ENCODE results near the gene TTC32. TPM values are rescaled to one million over a fixed set of nuclear protein-coding genes. Genes with fewer than 3 reads are reported as not detected.

Gene TTC32
- total RNA-seq, 1 donor from 2014 or later, result 27.9 TPM

GRCh38 chr2:19876751-19877150 lies 25.0 kb downstream of the TTC32 start:
- Mint-ChIP-seq H3K27ac (no peak overlapping the region), H3K4me1 (no peaks in the 10 kb centered on the region), H3K9me3 (no peaks in the 10 kb centered on the region), H3K27me3 (ENCODE audit: insufficient read depth, low read depth) (peaks cover 5% of the 10 kb centered on the region), H3K4me3 (no peak overlapping the region), H3K36me3 (no peaks in the 10 kb centered on the region)
- Histone ChIP-seq H3F3A (ENCODE audit: low read depth) (no peaks in the 10 kb centered on the region), H3K4me1 (no peaks in the 10 kb centered on the region), H3K9me3 (ENCODE audit: low read depth) (no peaks in the 10 kb centered on the region), H3K36me3 (no peaks in the 10 kb centered on the region), H4K20me1 (ENCODE audit: low read depth) (no peaks in the 10 kb centered on the region), H3K9ac (no peak overlapping the region), H2AFZ (replicated peaks) (no peak overlapping the region), H3K4me3 (no peak overlapping the region), H3K79me2 (ENCODE audit: low read depth) (no peaks in the 10 kb centered on the region), H3K27ac (no peak overlapping the region), H3K4me2 (no peak overlapping the region), H3K27me3 (no peaks in the 10 kb centered on the region)
- no peak for DNase-seq (ENCODE audit: low spot score)
- TF ChIP-seq CTCF (IDR thresholded peaks at IDR 0.05), result no peak
- no peak for TF ChIP-seq EZH2phosphoT487 (IDR thresholded peaks at IDR 0.05)
- TF ChIP-seq EZH2 (IDR thresholded peaks at IDR 0.05), result no peak

GRCh38 chr2:19875280-19875679 lies 26.5 kb downstream of the TTC32 start:
- no peak overlapping the region for H3K4me3 Mint-ChIP-seq
- Histone ChIP-seq H3K27me3 (no peaks in the 10 kb centered on the region), H2AFZ (replicated peaks) (no peak overlapping the region), H3K4me3 (no peak overlapping the region), H3K27ac (no peak overlapping the region), H3K9me3 (ENCODE audit: low read depth) (no peaks in the 10 kb centered on the region), H3K36me3 (no peaks in the 10 kb centered on the region), H3K9ac (no peak overlapping the region), H3K4me2 (no peak overlapping the region), H3K79me2 (ENCODE audit: low read depth) (no peaks in the 10 kb centered on the region), H3K4me1 (no peaks in the 10 kb centered on the region), H4K20me1 (ENCODE audit: low read depth) (no peaks in the 10 kb centered on the region), H3F3A (ENCODE audit: low read depth) (no peaks in the 10 kb centered on the region)
- no peaks in the 10 kb centered on the region for H3K36me3 Mint-ChIP-seq
- H3K4me1 Mint-ChIP-seq, result no peaks in the 10 kb centered on the region
- DNase-seq (ENCODE audit: low spot score), result no peak
- H3K9me3 Mint-ChIP-seq, result no peaks in the 10 kb centered on the region
- peaks cover 6% of the 10 kb centered on the region for H3K27me3 Mint-ChIP-seq (ENCODE audit: insufficient read depth, low read depth)
- TF ChIP-seq EZH2 (IDR thresholded peaks at IDR 0.05) (no peak), CTCF (IDR thresholded peaks at IDR 0.05) (no peak), EZH2phosphoT487 (IDR thresholded peaks at IDR 0.05) (no peak)
- H3K27ac Mint-ChIP-seq, result no peak overlapping the region

DNA sequence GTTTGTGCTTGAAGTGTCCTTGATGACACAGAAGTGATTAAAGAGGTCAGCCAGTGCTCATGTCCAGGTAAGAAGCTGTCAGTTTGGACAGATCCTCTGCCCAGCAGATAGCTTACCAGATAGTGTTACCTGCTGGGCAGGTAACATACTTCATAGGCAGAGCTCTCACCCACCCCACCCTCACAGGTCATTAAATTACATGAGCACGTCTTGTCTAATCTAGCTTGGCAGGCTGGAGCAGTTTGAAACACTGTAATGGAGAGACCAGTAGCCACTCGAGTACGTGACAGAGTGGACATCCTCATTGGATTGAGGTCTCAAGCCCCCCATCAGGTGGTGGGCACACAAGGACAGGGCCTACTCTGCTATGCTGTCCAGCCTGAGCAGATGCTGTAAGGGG lies 27.1 kb downstream of the TTC32 start:
- Histone ChIP-seq H3K9me3 (ENCODE audit: low read depth) (no peaks in the 10 kb centered on the region), H3K4me3 (no peak overlapping the region), H3K79me2 (ENCODE audit: low read depth) (no peaks in the 10 kb centered on the region), H3F3A (ENCODE audit: low read depth) (no peaks in the 10 kb centered on the region), H2AFZ (replicated peaks) (no peak overlapping the region), H3K4me2 (no peak overlapping the region), H3K36me3 (no peaks in the 10 kb centered on the region), H3K4me1 (no peaks in the 10 kb centered on the region), H4K20me1 (ENCODE audit: low read depth) (no peaks in the 10 kb centered on the region), H3K27ac (no peak overlapping the region), H3K9ac (no peak overlapping the region), H3K27me3 (peaks cover under 1% of the 10 kb centered on the region)
- no peak for DNase-seq (ENCODE audit: low spot score)
- no peaks in the 10 kb centered on the region for H3K36me3 Mint-ChIP-seq
- peaks cover 9% of the 10 kb centered on the region for H3K27me3 Mint-ChIP-seq (ENCODE audit: insufficient read depth, low read depth)
- no peak overlapping the region for H3K4me3 Mint-ChIP-seq
- H3K9me3 Mint-ChIP-seq, result no peaks in the 10 kb centered on the region
- TF ChIP-seq CTCF (IDR thresholded peaks at IDR 0.05), result no peak
- H3K27ac Mint-ChIP-seq, result no peak overlapping the region
- no peaks in the 10 kb centered on the region for H3K4me1 Mint-ChIP-seq

DNA sequence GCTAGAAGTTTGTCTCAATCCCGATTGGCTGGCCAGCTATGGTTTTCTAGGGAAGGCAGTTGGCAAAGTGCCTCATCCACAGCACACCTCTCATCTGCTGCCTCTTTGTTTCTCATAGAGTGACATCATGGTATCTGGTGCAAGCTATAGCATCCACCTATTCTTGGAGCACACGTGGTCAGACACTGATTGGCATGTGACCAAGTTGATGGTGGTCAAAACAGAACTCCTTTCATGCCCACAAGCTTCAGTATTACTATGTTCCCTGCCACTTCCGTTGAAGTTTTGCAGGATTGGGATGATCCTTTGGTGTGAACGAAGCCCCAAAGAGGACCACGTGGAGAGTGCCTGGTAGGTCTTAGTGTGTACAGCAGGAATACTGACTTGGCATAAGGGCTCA lies 28.8 kb downstream of the TTC32 start:
- peaks cover 18% of the 10 kb centered on the region for H3K27me3 ChIP-seq
- H3K4me1 Mint-ChIP-seq, result no peaks in the 10 kb centered on the region
- H3K9me3 Mint-ChIP-seq, result no peaks in the 10 kb centered on the region

More for the DNA sequence above, 28.8 kb downstream of the TTC32 start:
- Histone ChIP-seq H3K9me3 (ENCODE audit: low read depth) (no peaks in the 10 kb centered on the region), H3K36me3 (no peaks in the 10 kb centered on the region), H4K20me1 (ENCODE audit: low read depth) (no peaks in the 10 kb centered on the region), H2AFZ (replicated peaks) (no peak overlapping the region), H3K4me2 (no peak overlapping the region), H3F3A (ENCODE audit: low read depth) (no peaks in the 10 kb centered on the region), H3K9ac (no peak overlapping the region), H3K4me1 (no peaks in the 10 kb centered on the region), H3K79me2 (ENCODE audit: low read depth) (no peaks in the 10 kb centered on the region), H3K27ac (no peak overlapping the region), H3K4me3 (no peak overlapping the region)
- TF ChIP-seq EZH2phosphoT487 (IDR thresholded peaks at IDR 0.05), result no peak
- no peak for TF ChIP-seq EZH2 (IDR thresholded peaks at IDR 0.05)
- no peak for TF ChIP-seq CTCF (IDR thresholded peaks at IDR 0.05)
- no peak for DNase-seq (ENCODE audit: low spot score)
- no peak overlapping the region for H3K4me3 Mint-ChIP-seq
- H3K27ac Mint-ChIP-seq, result no peak overlapping the region
- peaks cover 12% of the 10 kb centered on the region for H3K27me3 Mint-ChIP-seq (ENCODE audit: insufficient read depth, low read depth)
- H3K36me3 Mint-ChIP-seq, result no peaks in the 10 kb centered on the region
